CD4-positive, alpha-beta T cell treated with Interleukin-6 at 100 ng/mL for 8 hours (primary cell): ENCODE measurements around the gene LINGO3.

Experiments
- DNase-seq: peaks from one replicate; pipeline ENCODE4 v3.0.0-alpha.2; 2020; ENCODE audit warnings: mixed read lengths, low spot score

The LINGO3 gene

DNA sequence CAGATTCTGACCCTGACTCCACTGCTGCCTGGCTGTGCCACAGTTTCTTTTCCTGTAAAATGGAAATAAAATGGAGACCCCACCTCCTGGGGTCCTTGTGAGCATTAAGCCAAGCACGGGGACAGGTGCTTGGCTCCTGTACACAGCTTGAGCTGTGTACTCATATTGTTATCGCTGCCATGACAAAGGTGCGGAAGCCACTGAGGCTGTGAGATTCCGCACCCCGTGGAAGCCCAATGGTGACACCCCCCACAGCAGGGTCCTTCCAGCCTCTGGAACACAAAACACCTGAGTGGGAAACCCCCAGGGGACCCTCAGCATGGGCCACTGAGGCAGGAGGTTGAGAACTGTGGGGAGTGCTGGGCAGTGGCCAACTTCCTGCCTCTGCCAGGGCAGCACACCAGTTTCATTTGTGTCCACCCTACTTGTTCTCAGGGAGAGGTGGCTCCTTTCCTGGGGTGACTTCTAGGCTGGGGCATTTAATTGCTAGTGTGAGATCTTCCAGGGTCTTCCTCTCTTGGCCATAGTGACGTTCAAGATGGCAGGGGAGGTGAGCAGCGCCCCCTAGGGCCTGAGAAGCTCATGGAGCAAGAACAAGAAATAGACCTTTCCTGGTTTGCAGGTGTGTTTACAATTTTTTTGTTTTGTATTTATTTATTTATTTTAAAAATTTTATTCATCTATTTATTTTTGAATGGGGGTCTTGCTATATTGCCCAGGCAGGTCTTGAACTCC, 46.3 kb downstream of the LINGO3 start:
- DNase-seq = peak; percentile 51

GRCh38 chr19:2260341-2260805, 47.6 kb downstream of the LINGO3 start:
- no peak for DNase-seq

DNA sequence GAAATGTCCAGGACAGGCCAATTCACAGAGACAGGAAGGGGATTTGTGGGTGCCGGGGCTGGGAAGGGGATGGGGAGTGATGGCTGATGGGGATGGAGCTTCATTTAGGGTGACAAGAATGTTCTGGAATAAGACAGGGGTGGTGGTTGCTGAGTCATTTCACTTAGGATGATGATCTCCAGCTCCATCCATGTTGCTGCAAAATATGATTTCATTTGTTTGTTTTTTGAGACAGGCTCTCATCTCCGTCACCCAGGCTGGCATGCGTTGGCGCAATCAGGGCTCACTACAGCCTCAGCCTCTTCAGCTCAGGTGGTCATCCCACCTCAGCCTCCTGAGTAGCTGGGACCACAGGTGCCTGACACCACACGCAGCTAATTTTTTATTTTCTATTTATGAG, 48.6 kb downstream of the LINGO3 start:
- no peak for DNase-seq
